Thoracic aorta (tissue), 2 donors: Measurements from ENCODE around the gene FAM107A. TPM values are rescaled to one million over a fixed set of nuclear protein-coding genes. Genes with fewer than 3 reads are reported as not detected.

Source experiments
- ATAC-seq: fragments of 150-250 bp; one replicate; pipeline ENCODE4 v1.8.0; 2017; ENCODE audit warnings: low read depth; ENCODE audit not compliant: insufficient number of reproducible peaks, low FRiP score
- DNase-seq: peaks from one replicate; pipeline ENCODE4 v3.0.0-alpha.2; 2020; ENCODE audit warnings: low spot score
- H3K27ac ChIP-seq, 2 donors: fragments of 200-600 bp; sonication (generic); 1 replicate in 1 of 2; 2 replicates in 1 of 2; pipeline ENCODE4 v1.5.1; 2016; ENCODE audit warnings: mild to moderate bottlenecking in 2 of 2, moderate library complexity in 2 of 2
- H3K27me3 ChIP-seq: fragments of 200-600 bp; sonication (generic); replicated peaks from 2 replicates; pipeline ENCODE4 v1.6.0; 2016; ENCODE audit warnings: mild to moderate bottlenecking; ENCODE audit not compliant: insufficient read depth
- H3K36me3 ChIP-seq: fragments of 200-600 bp; sonication (generic); one replicate; pipeline ENCODE4 v1.5.1; 2016
- H3K4me1 ChIP-seq, 2 donors: fragments of 200-600 bp; sonication (generic); 1 replicate in 1 of 2; 2 replicates in 1 of 2; pipeline versions ENCODE4 v1.5.1 to v1.6.0; 2016; ENCODE audit warnings: low read depth in 2 of 2, mild to moderate bottlenecking in 1 of 2; ENCODE audit not compliant: control insufficient read depth in 1 of 2
- H3K4me3 ChIP-seq: fragments of 200-600 bp; sonication (generic); 2 replicates; pipeline ENCODE4 v1.5.1; 2016; ENCODE audit warnings: mild to moderate bottlenecking
- H3K9me3 ChIP-seq: fragments of 200-600 bp; sonication (generic); 2 replicates; pipeline ENCODE4 v1.5.1; 2016
- CTCF ChIP-seq: fragments of 200-600 bp; sonication (generic); IDR thresholded peaks from one replicate; pipeline ENCODE4 v1.5.1; 2019; ENCODE audit warnings: antibody characterized with exemption
- total RNA-seq, 2 donors: library from RNA; depleted of rRNA; stranded (reverse); fragments of >200 nt; gene quantifications; one replicate each; pipeline versions ENCODE4 v1.1.0 to v1.2.3, GENCODE V29; 2016

FAM107A gene
- total RNA-seq, 2 donors from 2014 or later = 25.3 to 63.6 TPM

DNA sequence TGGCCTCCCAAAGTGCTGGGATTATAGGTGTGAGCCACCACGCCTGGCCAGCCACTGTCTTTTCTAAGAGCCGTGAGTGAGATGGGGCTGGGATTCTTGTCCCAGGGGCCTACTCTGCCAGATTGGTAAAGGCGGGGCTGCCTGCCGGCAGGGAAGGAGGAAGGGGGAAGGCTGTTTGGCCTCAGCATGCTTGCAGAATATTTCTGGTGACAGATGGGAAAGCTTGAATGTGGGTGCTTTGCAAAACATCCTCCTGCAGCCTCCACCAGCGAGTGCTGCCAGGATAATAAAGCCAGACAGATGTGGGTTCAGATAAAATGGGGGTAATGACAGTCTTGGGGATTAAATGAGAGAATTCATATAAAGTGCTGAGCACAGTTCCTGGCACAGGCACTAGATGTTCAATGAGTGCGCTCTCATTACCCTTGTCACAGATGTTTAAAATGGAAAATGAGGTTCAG, 20.4 kb downstream of the FAM107A start:
- H3K9me3 ChIP-seq = peaks cover 2% of the 10 kb centered on the region

DNA sequence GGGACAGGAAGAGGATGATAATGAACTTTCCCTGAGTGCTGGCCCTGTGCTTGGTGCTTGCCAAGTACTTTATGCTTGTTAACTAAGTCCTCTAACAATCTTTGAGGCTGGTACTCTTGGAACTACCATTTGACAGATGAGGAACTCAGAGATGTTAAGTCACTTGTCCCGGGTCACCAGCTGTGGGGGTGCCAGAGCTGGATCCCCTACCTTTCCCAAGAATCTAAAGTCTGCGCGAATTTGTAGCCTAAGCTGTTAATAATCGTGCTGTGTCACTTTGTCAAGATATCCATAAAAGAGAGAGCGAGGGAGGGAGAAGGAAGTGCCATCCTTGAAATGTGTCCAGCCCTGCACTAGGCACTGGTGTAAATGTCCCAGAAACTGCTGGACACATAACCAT, 21.2 kb downstream of the FAM107A start:
- DNase-seq = no peak
- no peak for TF ChIP-seq CTCF

More for the DNA sequence above, 20.4 kb downstream of the FAM107A start:
- H3K36me3 ChIP-seq = no peaks in the 10 kb centered on the region
- H3K4me1 ChIP-seq = no peaks in the 10 kb centered on the region
- ATAC-seq = no peak
- TF ChIP-seq CTCF = no peak
- no peak overlapping the region for H3K4me3 ChIP-seq
- no peak overlapping the region for H3K27ac ChIP-seq
- no peaks in the 10 kb centered on the region for H3K27me3 ChIP-seq
- DNase-seq = no peak

DNA sequence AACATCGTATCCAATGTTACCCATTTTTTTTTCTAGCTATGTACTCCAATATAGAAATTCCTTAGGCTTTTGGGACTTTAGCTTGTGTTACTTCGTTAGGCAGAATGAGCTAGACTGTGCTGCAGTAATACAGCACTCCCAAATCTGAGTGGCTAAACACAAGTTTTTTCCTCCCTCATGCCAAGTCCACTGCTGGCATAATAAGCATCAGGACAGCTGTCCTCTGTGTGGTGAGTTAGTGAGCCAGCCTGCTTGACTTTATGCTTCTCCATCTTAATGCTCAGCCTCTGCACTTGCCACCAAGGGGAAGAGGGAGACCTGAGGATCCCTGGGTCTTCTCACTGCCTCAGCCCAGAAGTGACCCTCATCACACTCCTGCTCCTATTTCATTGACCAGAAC, 22.0 kb downstream of the FAM107A start:
- ATAC-seq = no peak

More for the DNA sequence above, 21.2 kb downstream of the FAM107A start:
- H3K9me3 ChIP-seq = peaks cover 9% of the 10 kb centered on the region
- H3K27ac ChIP-seq = no peak overlapping the region
- H3K4me1 ChIP-seq = no peaks in the 10 kb centered on the region
- no peak for ATAC-seq
- no peaks in the 10 kb centered on the region for H3K27me3 ChIP-seq
- H3K4me3 ChIP-seq = no peak overlapping the region
- no peaks in the 10 kb centered on the region for H3K36me3 ChIP-seq

DNA sequence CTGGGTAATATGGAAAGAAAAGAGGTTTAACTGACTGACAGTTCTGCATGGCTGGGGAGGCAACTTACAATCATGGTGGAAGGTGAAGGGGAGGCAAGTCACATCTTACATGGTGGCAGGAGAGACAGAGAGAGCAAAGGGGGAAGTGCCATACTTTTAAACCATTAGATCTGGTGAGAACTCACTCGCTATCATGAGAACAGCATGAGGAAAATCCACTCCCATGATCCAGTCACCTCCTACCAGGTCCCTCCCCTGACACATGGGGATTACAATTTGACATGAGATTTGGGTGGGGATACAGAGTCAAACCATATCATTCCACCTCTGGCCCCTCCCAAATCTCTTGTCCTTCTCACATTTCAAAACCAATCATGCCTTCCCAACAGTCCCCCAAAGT, 24.2 kb downstream of the FAM107A start:
- DNase-seq (no peak), ATAC-seq (no peak)
- Histone ChIP-seq H3K9me3 (peaks cover 9% of the 10 kb centered on the region), H3K36me3 (no peaks in the 10 kb centered on the region), H3K27ac (no peak overlapping the region), H3K4me1 (no peaks in the 10 kb centered on the region), H3K27me3 (no peaks in the 10 kb centered on the region), H3K4me3 (no peak overlapping the region)
- no peak for TF ChIP-seq CTCF

More for the DNA sequence above, 22.0 kb downstream of the FAM107A start:
- TF ChIP-seq CTCF = no peak
- Histone ChIP-seq H3K36me3 (no peaks in the 10 kb centered on the region), H3K27me3 (no peaks in the 10 kb centered on the region), H3K4me3 (no peak overlapping the region), H3K27ac (no peak overlapping the region), H3K9me3 (peaks cover 9% of the 10 kb centered on the region), H3K4me1 (no peaks in the 10 kb centered on the region)
- DNase-seq = no peak

GRCh38 chr3:58551636-58552180, 25.5 kb downstream of the FAM107A start:
- no peaks in the 10 kb centered on the region for H3K4me1 ChIP-seq
- TF ChIP-seq CTCF = no peak
- H3K27ac ChIP-seq = no peak overlapping the region
- H3K9me3 ChIP-seq = peaks cover 9% of the 10 kb centered on the region
- H3K36me3 ChIP-seq = no peaks in the 10 kb centered on the region
- H3K4me3 ChIP-seq = no peak overlapping the region
- no peak for ATAC-seq
- no peaks in the 10 kb centered on the region for H3K27me3 ChIP-seq
- no peak for DNase-seq
